CD14-positive monocyte (primary cell): ENCODE results near the gene RPLP1. TPM values are rescaled to one million over a fixed set of nuclear protein-coding genes. Genes with fewer than 3 reads are reported as not detected.

Experiments used
- DNase-seq, 3 donors: peaks; one replicate each; pipeline ENCODE4 v3.0.0-alpha.2; 2011 to 2022
- H2AFZ ChIP-seq: 2 replicates; pipeline ENCODE4 v1.6.0; 2012; ENCODE audit warnings: mild to moderate bottlenecking, low read depth, low read length, inconsistent platforms; ENCODE audit not compliant: insufficient read depth, poor library complexity, severe bottlenecking
- H3K27ac ChIP-seq, 2 donors: 1 replicate in 1 of 2; 2 replicates in 1 of 2; pipeline ENCODE4 v1.5.1; 2012 to 2013; ENCODE audit warnings: low read length in 2 of 2, control low read depth in 1 of 2, inconsistent platforms in 1 of 2, low read depth in 1 of 2, mild to moderate bottlenecking in 1 of 2
- H3K27me3 ChIP-seq, 2 donors: one replicate each; pipeline versions ENCODE4 v1.6.0 to v1.6.1; 2011 to 2013; ENCODE audit warnings: low read length in 2 of 2; ENCODE audit not compliant: control insufficient read depth in 2 of 2, insufficient read depth in 2 of 2
- H3K36me3 ChIP-seq, 2 donors: replicated peaks in 1 of 2; 1 replicate in 1 of 2; 2 replicates in 1 of 2; pipeline versions ENCODE4 v1.5.1 to v1.6.1; 2012 to 2013; ENCODE audit warnings: low read length in 2 of 2, control low read depth in 1 of 2, inconsistent platforms in 1 of 2, mild to moderate bottlenecking in 1 of 2; ENCODE audit not compliant: insufficient read depth in 2 of 2, control insufficient read depth in 1 of 2
- H3K4me1 ChIP-seq, 2 donors: 1 replicate in 1 of 2; 2 replicates in 1 of 2; pipeline versions ENCODE4 v1.5.1 to v1.6.1; 2012 to 2013; ENCODE audit warnings: low read length in 2 of 2, control low read depth in 1 of 2, inconsistent platforms in 1 of 2, mild to moderate bottlenecking in 1 of 2, moderate library complexity in 1 of 2; ENCODE audit not compliant: insufficient read depth in 2 of 2, control insufficient read depth in 1 of 2
- H3K4me2 ChIP-seq: replicated peaks from 2 replicates; pipeline ENCODE3; 2012; ENCODE audit warnings: low read length, moderate library complexity, mild to moderate bottlenecking; ENCODE audit not compliant: poor library complexity, severe bottlenecking; ENCODE audit errors: extremely low read depth
- H3K4me3 ChIP-seq, 3 experiments: fragments of 200-600 bp in 1 of 3; sonication (generic) in 1 of 3; replicated peaks in 1 of 3; 1 replicate in 2 of 3; 2 replicates in 1 of 3; pipeline ENCODE4 v1.5.1; 2011 to 2013; ENCODE audit warnings: low read length in 3 of 3, mild to moderate bottlenecking in 3 of 3, control low read depth in 2 of 3, low read depth in 2 of 3, inconsistent platforms in 1 of 3, moderate library complexity in 1 of 3
- H3K79me2 ChIP-seq: 2 replicates; pipeline ENCODE4 v1.6.0; 2012; ENCODE audit warnings: mild to moderate bottlenecking, control low read depth, inconsistent platforms, low read length, moderate library complexity; ENCODE audit not compliant: insufficient read depth
- H3K9ac ChIP-seq: 2 replicates; pipeline ENCODE4 v1.6.0; 2017; ENCODE audit warnings: low read length, mild to moderate bottlenecking; ENCODE audit not compliant: insufficient read depth, poor library complexity, severe bottlenecking
- H3K9me3 ChIP-seq, 2 donors: replicated peaks in 1 of 2; 1 replicate in 1 of 2; 2 replicates in 1 of 2; pipeline versions ENCODE4 v1.5.1 to v1.6.1; 2012 to 2013; ENCODE audit warnings: low read length in 2 of 2, control low read depth in 1 of 2; ENCODE audit not compliant: control insufficient read depth in 1 of 2, insufficient read depth in 1 of 2
- H4K20me1 ChIP-seq: 2 replicates; pipeline ENCODE4 v1.6.0; 2012; ENCODE audit warnings: mild to moderate bottlenecking, low read length, control low read depth, moderate library complexity; ENCODE audit not compliant: insufficient read depth
- H3K27ac Mint-ChIP-seq, 7 donors: one replicate each; pipeline ENCODE4 v1.8.0; 2020; ENCODE audit warnings: mild to moderate bottlenecking in 7 of 7, mixed read lengths in 7 of 7, moderate library complexity in 6 of 7, inconsistent platforms in 2 of 7
- H3K27me3 Mint-ChIP-seq, 3 donors: one replicate each; pipeline ENCODE4 v1.8.0; 2021 to 2022; ENCODE audit warnings: low read depth in 3 of 3, mild to moderate bottlenecking in 3 of 3, mixed read lengths in 3 of 3, moderate library complexity in 3 of 3, inconsistent platforms in 1 of 3
- H3K36me3 Mint-ChIP-seq, 2 donors: one replicate each; pipeline ENCODE4 v1.8.0; 2020; ENCODE audit warnings: mixed read lengths in 2 of 2, inconsistent platforms in 1 of 2, mild to moderate bottlenecking in 1 of 2
- H3K4me1 Mint-ChIP-seq: one replicate; pipeline ENCODE4 v1.8.0; 2020; ENCODE audit warnings: mild to moderate bottlenecking, mixed read lengths
- H3K4me3 Mint-ChIP-seq, 2 donors: one replicate each; pipeline ENCODE4 v1.8.0; 2020; ENCODE audit warnings: mild to moderate bottlenecking in 2 of 2, mixed read lengths in 2 of 2, moderate library complexity in 1 of 2
- H3K9me3 Mint-ChIP-seq, 7 donors: one replicate each; pipeline ENCODE4 v1.8.0; 2020 to 2022; ENCODE audit warnings: mixed read lengths in 7 of 7, mild to moderate bottlenecking in 6 of 7, moderate library complexity in 6 of 7, inconsistent platforms in 2 of 7
- CTCF ChIP-seq: fragments of 200-600 bp; IDR thresholded peaks from one replicate; pipeline ENCODE4 v1.8.0; 2022; ENCODE audit warnings: antibody characterized with exemption, mild to moderate bottlenecking
- WGBS: methylation state at CpG from one replicate; pipeline ENCODE4 v1.1.5; 2013; ENCODE audit warnings: missing lambda C conversion rate; ENCODE audit not compliant: insufficient coverage; 5-methylcytosine and 5-hydroxymethylcytosine counted together
- intact Hi-C, 2 donors: fragments of 100-400 bp; cut with micrococcal nuclease; formaldehyde crosslinking; loops; one replicate each; pipeline versions ENCODE4 v1.15.0 to v1.15.1; 2023
- polyA plus RNA-seq, 3 donors: library from polyadenylated mRNA; depleted of rRNA in 1 of 3; unstranded in 2 of 3; stranded (reverse) in 1 of 3; fragments of 300-500 nt in 2 of 3; fragments of >200 nt in 1 of 3; fragmentation: Illumina TruSeq in 2 of 3; gene quantifications; 1 replicate in 2 of 3; 2 replicates in 1 of 3; pipeline ENCODE4 v1.2.3, GENCODE V29; 2012 to 2021

Gene RPLP1
- polyA plus RNA-seq, 3 donors = 1,140 to 1,235 (median 1,177) TPM

GRCh38 chr15:69450968-69451695, 1.5 kb upstream of the RPLP1 start:
- Mint-ChIP-seq H3K27me3 (peaks cover 0 to 2% (median 0%) of the 10 kb centered on the region in 3 donors), H3K9me3 (no peaks in the 10 kb centered on the region), H3K4me3 (no peak overlapping the region), H3K4me1 (peaks cover 35% of the 10 kb centered on the region), H3K36me3 (peaks cover 29 to 38% of the 10 kb centered on the region in 2 donors), H3K27ac (peak overlapping the region in 1 of 7 donors; percentile 87)
- H3K4me2 ChIP-seq = peak overlapping the region; percentile 94
- H3K79me2 ChIP-seq = peaks cover 35% of the 10 kb centered on the region
- DNase-seq = no peak
- H3K27ac ChIP-seq = no peak overlapping the region
- no peaks in the 10 kb centered on the region for H3K27me3 ChIP-seq
- no peaks in the 10 kb centered on the region for H3K9me3 ChIP-seq
- 100% methylated on average over 1 of the region's 12 CpGs for WGBS
- H3K4me1 ChIP-seq = peaks cover 29 to 36% of the 10 kb centered on the region in 2 donors
- H3K9ac ChIP-seq = no peak overlapping the region
- intact Hi-C loops = no loop called here
- TF ChIP-seq CTCF = no peak
- H2AFZ ChIP-seq = peak overlapping the region; percentile 97
- H3K36me3 ChIP-seq = peaks cover 31 to 45% of the 10 kb centered on the region in 2 donors
- peaks cover 36% of the 10 kb centered on the region for H4K20me1 ChIP-seq
- peak overlapping the region in 1 of 3 experiments; percentile 97 for H3K4me3 ChIP-seq

- Histone ChIP-seq H3K4me3 (peak overlapping the region; percentile 82 to 97 (median 89)), H4K20me1 (peaks cover 43% of the 10 kb centered on the region), H2AFZ (peak overlapping the region; percentile 97), H3K27ac (peak overlapping the region; percentile 82 to 91), H3K9me3 (no peaks in the 10 kb centered on the region), H3K4me1 (peaks cover 29 to 36% of the 10 kb centered on the region in 2 donors), H3K27me3 (no peaks in the 10 kb centered on the region), H3K36me3 (peaks cover 30 to 45% of the 10 kb centered on the region in 2 donors), H3K79me2 (peaks cover 39% of the 10 kb centered on the region), H3K9ac (peak overlapping the region; percentile 87), H3K4me2 (peak overlapping the region; percentile 94)
- Mint-ChIP-seq H3K4me1 (peaks cover 35% of the 10 kb centered on the region), H3K27me3 (no peaks in the 10 kb centered on the region), H3K9me3 (no peaks in the 10 kb centered on the region), H3K27ac (peak overlapping the region; percentile 87 to 97 (median 92)), H3K36me3 (peaks cover 29 to 41% of the 10 kb centered on the region in 2 donors), H3K4me3 (peak overlapping the region; percentile 95 to 99)
- WGBS = 18% methylated on average over 23 of the region's 32 CpGs
- intact Hi-C loops = loop anchor here (2.0 kb wide), 2 partner anchors 37 to 39 kb away; partner anchors contain the start of gene KIF23 (in 1 of the 2)
- no peak for DNase-seq
- no peak for TF ChIP-seq CTCF
Observed at GRCh38 chr15:69451951-69452691, 497 bp upstream of the RPLP1 start.
